ENCODE data around the gene SMARCC2. TPM values are rescaled to one million over a fixed set of nuclear protein-coding genes. Genes with fewer than 3 reads are reported as not detected.

SMARCC2 gene
- total and polyA plus RNA-seq, 11 donors = 21.4 to 83.5 (median 65.9) TPM

DNA sequence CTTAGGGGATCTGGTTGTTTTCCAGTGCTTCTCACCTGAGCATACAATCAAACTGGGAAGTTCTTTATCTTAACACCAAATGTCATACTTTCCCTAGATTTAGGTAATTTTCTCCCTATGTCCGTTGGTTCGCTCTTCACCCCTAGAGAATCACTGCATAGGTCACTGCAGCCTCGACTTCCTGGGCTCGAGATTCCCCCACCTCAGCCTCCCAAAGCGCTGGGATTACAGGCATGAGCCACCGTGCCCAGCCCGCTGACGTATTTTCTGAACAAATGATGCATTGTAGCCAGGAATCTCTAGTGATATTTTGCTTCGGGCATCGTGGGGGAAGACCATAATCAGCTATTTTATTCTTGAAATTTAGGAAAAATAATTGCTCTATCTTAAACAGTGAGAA is 74.0 kb downstream of the SMARCC2 start:
- ATAC-seq (no peak), DNase-seq (no peak)
- Histone ChIP-seq H3K4me3 (peak overlapping the region in 11 of 12 donors; percentile 66 to 95 (median 79)), H3K4me1 (peaks cover 0 to 30% (median 23%) of the 10 kb centered on the region in 12 donors), H3K27ac (peak overlapping the region; percentile 72 to 98 (median 93)), H3K36me3 (peaks cover 0 to 46% (median 37%) of the 10 kb centered on the region in 9 donors), H3K27me3 (no peaks in the 10 kb centered on the region), H3K9me3 (no peaks in the 10 kb centered on the region)
- intact Hi-C loops (cut with DNase I) = loop anchor here in 4 of 10 donors (5.0 to 10.0 kb wide), 5 partner anchors 42 to 202 kb away; partner anchors contain the start of genes MYL6 (in 3 of the 4), RPS26 (in 2 of the 4), SUOX (in 2 of the 4) and CNPY2 (in 1 of the 4)
- no peak for TF ChIP-seq POLR2A (IDR thresholded peaks at IDR 0.05)
- TF ChIP-seq, protein P1, sequence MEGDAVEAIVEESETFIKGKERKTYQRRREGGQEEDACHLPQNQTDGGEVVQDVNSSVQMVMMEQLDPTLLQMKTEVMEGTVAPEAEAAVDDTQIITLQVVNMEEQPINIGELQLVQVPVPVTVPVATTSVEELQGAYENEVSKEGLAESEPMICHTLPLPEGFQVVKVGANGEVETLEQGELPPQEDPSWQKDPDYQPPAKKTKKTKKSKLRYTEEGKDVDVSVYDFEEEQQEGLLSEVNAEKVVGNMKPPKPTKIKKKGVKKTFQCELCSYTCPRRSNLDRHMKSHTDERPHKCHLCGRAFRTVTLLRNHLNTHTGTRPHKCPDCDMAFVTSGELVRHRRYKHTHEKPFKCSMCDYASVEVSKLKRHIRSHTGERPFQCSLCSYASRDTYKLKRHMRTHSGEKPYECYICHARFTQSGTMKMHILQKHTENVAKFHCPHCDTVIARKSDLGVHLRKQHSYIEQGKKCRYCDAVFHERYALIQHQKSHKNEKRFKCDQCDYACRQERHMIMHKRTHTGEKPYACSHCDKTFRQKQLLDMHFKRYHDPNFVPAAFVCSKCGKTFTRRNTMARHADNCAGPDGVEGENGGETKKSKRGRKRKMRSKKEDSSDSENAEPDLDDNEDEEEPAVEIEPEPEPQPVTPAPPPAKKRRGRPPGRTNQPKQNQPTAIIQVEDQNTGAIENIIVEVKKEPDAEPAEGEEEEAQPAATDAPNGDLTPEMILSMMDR (IDR thresholded peaks at IDR 0.05) = no peak
- 29 to 52% (median 46%) methylated on average over 10 of the region's 10 CpGs for WGBS, 4 donors

DNA sequence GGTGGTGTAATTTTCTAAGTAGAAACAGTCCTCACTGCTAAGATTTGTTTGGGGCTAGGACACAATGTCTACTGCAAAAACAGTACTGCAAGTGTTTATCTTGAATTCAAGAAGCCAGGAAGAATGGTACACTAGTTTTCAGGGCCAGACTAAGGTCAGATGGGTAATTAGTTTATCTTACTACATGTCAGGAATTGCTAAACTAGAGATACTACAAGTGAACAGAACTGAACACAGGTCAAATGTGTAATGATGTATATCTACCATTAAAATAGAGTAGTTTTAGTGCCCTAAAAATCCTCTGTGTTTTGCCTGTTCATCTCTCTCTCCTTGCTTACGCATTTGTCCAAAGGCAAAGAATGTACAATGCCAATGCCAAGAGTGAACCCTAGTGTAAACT is 75.2 kb downstream of the SMARCC2 start:
- H3K4me3 ChIP-seq = no peak overlapping the region
- H3K27ac ChIP-seq = no peak overlapping the region
- intact Hi-C loops (cut with DNase I) = loop anchor here in 2 of 10 donors (5.0 to 10.0 kb wide), 2 partner anchors 69 to 377 kb away; partner anchors contain the start of gene RPS26 (in 1 of the 2)
- H3K27me3 ChIP-seq = no peaks in the 10 kb centered on the region
- ATAC-seq (no peak), DNase-seq (no peak)
- no peaks in the 10 kb centered on the region for H3K9me3 ChIP-seq
- peaks cover 0 to 19% (median 11%) of the 10 kb centered on the region in 12 donors for H3K4me1 ChIP-seq
- peaks cover 0 to 57% (median 49%) of the 10 kb centered on the region in 9 donors for H3K36me3 ChIP-seq
- TF ChIP-seq, protein P1 (IDR thresholded peaks at IDR 0.05) = no peak
- no peak for TF ChIP-seq POLR2A (IDR thresholded peaks at IDR 0.05)
- WGBS, 4 donors = 93 to 97% (median 95%) methylated on average over 1 of the region's 1 CpG

Other genes starting within 250 kb of the SMARCC2 start
- 1 to 10 TPM in 3 of 9 donors, under 1 TPM in 5, not detected in 1; 0.56 to 1.3 (median 0.73) TPM for gene PMEL, start 223.4 kb downstream of the SMARCC2 start, total RNA-seq
- gene PMEL, start 223.4 kb downstream of the SMARCC2 start, polyA plus RNA-seq = under 1 TPM; 0.23 to 0.49 TPM
- gene CDK2, start 222.7 kb downstream of the SMARCC2 start, total RNA-seq = 10 to 100 TPM in 6 of 9 donors, 1 to 10 TPM in 3; 3.7 to 16.7 (median 11.3) TPM
- gene CDK2, start 222.7 kb downstream of the SMARCC2 start, polyA plus RNA-seq = 10 to 100 TPM in 1 of 2 donors, 1 to 10 TPM in 1; 4.1 to 23.5 TPM
- 100 to 1,000 TPM in 8 of 9 donors, 10 to 100 TPM in 1; 97.5 to 135 (median 119) TPM for gene RAB5B, start 215.4 kb downstream of the SMARCC2 start, total RNA-seq
- 10 to 100 TPM; 57.5 to 86.5 TPM for gene RAB5B, start 215.4 kb downstream of the SMARCC2 start, polyA plus RNA-seq
- 10 to 100 TPM; 25.0 to 59.5 (median 32.0) TPM for gene SUOX, start 192.2 kb downstream of the SMARCC2 start, total RNA-seq
- gene SUOX, start 192.2 kb downstream of the SMARCC2 start, polyA plus RNA-seq = 10 to 100 TPM; 26.2 to 28.6 TPM
- 10 to 100 TPM in 1 of 9 donors, 1 to 10 TPM in 8; 4.3 to 10.3 (median 6.9) TPM for gene IKZF4, start 168.4 kb downstream of the SMARCC2 start, total RNA-seq
- gene IKZF4, start 168.4 kb downstream of the SMARCC2 start, polyA plus RNA-seq = 1 to 10 TPM; 2.6 to 3.2 TPM
- 100 to 1,000 TPM in 2 of 9 donors, 10 to 100 TPM in 7; 11.7 to 616 (median 23.2) TPM for gene RPS26, start 147.6 kb downstream of the SMARCC2 start, total RNA-seq
- gene RPS26, start 147.6 kb downstream of the SMARCC2 start, polyA plus RNA-seq = 1,000 to 10,000 TPM in 1 of 2 donors, 100 to 1,000 TPM in 1; 933 to 1,433 TPM
- gene ERBB3, start 109.3 kb downstream of the SMARCC2 start, total RNA-seq = 1 to 10 TPM in 8 of 9 donors, under 1 TPM in 1; 0.90 to 4.5 (median 1.8) TPM
- 1 to 10 TPM; 2.7 to 3.4 TPM for gene ERBB3, start 109.3 kb downstream of the SMARCC2 start, polyA plus RNA-seq
- gene PA2G4, start 84.9 kb downstream of the SMARCC2 start, total RNA-seq = 100 to 1,000 TPM in 1 of 9 donors, 10 to 100 TPM in 8; 66.0 to 105 (median 72.4) TPM
- 100 to 1,000 TPM in 1 of 2 donors, 10 to 100 TPM in 1; 62.4 to 187 TPM for gene PA2G4, start 84.9 kb downstream of the SMARCC2 start, polyA plus RNA-seq
- 1,000 to 10,000 TPM in 8 of 9 donors, 100 to 1,000 TPM in 1; 533 to 2,381 (median 1,999) TPM for gene RPL41, start 72.8 kb downstream of the SMARCC2 start, total RNA-seq
- 1,000 to 10,000 TPM in 1 of 2 donors, 100 to 1,000 TPM in 1; 752 to 4,466 TPM for gene RPL41, start 72.8 kb downstream of the SMARCC2 start, polyA plus RNA-seq
- gene ZC3H10, start 71.2 kb downstream of the SMARCC2 start, total RNA-seq = 1 to 10 TPM; 2.7 to 6.4 (median 4.9) TPM
- 1 to 10 TPM; 3.5 to 3.9 TPM for gene ZC3H10, start 71.2 kb downstream of the SMARCC2 start, polyA plus RNA-seq
- 10 to 100 TPM; 26.8 to 81.1 (median 43.4) TPM for gene ESYT1, start 61.2 kb downstream of the SMARCC2 start, total RNA-seq
- gene ESYT1, start 61.2 kb downstream of the SMARCC2 start, polyA plus RNA-seq = 10 to 100 TPM; 17.0 to 67.3 TPM
- 10 to 100 TPM; 30.1 to 55.2 (median 41.1) TPM for gene MYL6B, start 36.9 kb downstream of the SMARCC2 start, total RNA-seq
- 10 to 100 TPM; 27.5 to 65.9 TPM for gene MYL6B, start 36.9 kb downstream of the SMARCC2 start, polyA plus RNA-seq
- 100 to 1,000 TPM; 355 to 949 (median 613) TPM for gene MYL6, start 31.1 kb downstream of the SMARCC2 start, total RNA-seq
- 1,000 to 10,000 TPM in 1 of 2 donors, 100 to 1,000 TPM in 1; 745 to 1,383 TPM for gene MYL6, start 31.1 kb downstream of the SMARCC2 start, polyA plus RNA-seq
- gene RNF41, start 32.4 kb upstream of the SMARCC2 start, total RNA-seq = 10 to 100 TPM; 41.7 to 84.0 (median 53.3) TPM
- 10 to 100 TPM; 10.6 to 62.4 TPM for gene RNF41, start 32.4 kb upstream of the SMARCC2 start, polyA plus RNA-seq
- 10 to 100 TPM; 18.0 to 27.4 (median 20.7) TPM for gene NABP2, start 34.9 kb upstream of the SMARCC2 start, total RNA-seq
- 10 to 100 TPM; 14.8 to 30.1 TPM for gene NABP2, start 34.9 kb upstream of the SMARCC2 start, polyA plus RNA-seq
- gene SLC39A5, start 40.6 kb upstream of the SMARCC2 start, total RNA-seq = not detected
- under 1 TPM in 1 of 2 donors, not detected in 1; 0.12 TPM for gene SLC39A5, start 40.6 kb upstream of the SMARCC2 start, polyA plus RNA-seq
- 10 to 100 TPM; 19.3 to 40.6 (median 28.0) TPM for gene ANKRD52, start 68.9 kb upstream of the SMARCC2 start, total RNA-seq
- gene ANKRD52, start 68.9 kb upstream of the SMARCC2 start, polyA plus RNA-seq = 10 to 100 TPM; 12.2 to 36.7 TPM
- 100 to 1,000 TPM in 7 of 9 donors, 10 to 100 TPM in 2; 45.7 to 250 (median 129) TPM for gene COQ10A, start 77.5 kb upstream of the SMARCC2 start, total RNA-seq
- 100 to 1,000 TPM in 1 of 2 donors, 10 to 100 TPM in 1; 89.2 to 249 TPM for gene COQ10A, start 77.5 kb upstream of the SMARCC2 start, polyA plus RNA-seq
- gene CS, start 110.8 kb upstream of the SMARCC2 start, total RNA-seq = 100 to 1,000 TPM; 489 to 866 (median 662) TPM
- gene CS, start 110.8 kb upstream of the SMARCC2 start, polyA plus RNA-seq = 100 to 1,000 TPM; 165 to 291 TPM
- gene CNPY2, start 126.5 kb upstream of the SMARCC2 start, total RNA-seq = 10 to 100 TPM; 26.8 to 61.0 (median 35.6) TPM
- 10 to 100 TPM; 64.2 to 67.3 TPM for gene CNPY2, start 126.5 kb upstream of the SMARCC2 start, polyA plus RNA-seq
- 10 to 100 TPM; 12.3 to 43.8 (median 38.2) TPM for gene PAN2, start 144.5 kb upstream of the SMARCC2 start, total RNA-seq
- 10 to 100 TPM; 15.1 to 44.7 TPM for gene PAN2, start 144.5 kb upstream of the SMARCC2 start, polyA plus RNA-seq
- under 1 TPM in 1 of 9 donors, not detected in 8; 0.69 TPM for gene IL23A, start 149.4 kb upstream of the SMARCC2 start, total RNA-seq
- under 1 TPM in 1 of 2 donors, not detected in 1; 0.29 TPM for gene IL23A, start 149.4 kb upstream of the SMARCC2 start, polyA plus RNA-seq
- gene STAT2, start 170.6 kb upstream of the SMARCC2 start, total RNA-seq = 100 to 1,000 TPM in 1 of 9 donors, 10 to 100 TPM in 8; 31.4 to 150 (median 37.1) TPM
- 10 to 100 TPM; 23.1 to 26.2 TPM for gene STAT2, start 170.6 kb upstream of the SMARCC2 start, polyA plus RNA-seq
- not detected for gene APOF, start 173.4 kb upstream of the SMARCC2 start, total RNA-seq
- not detected for gene APOF, start 173.4 kb upstream of the SMARCC2 start, polyA plus RNA-seq

All from heart left ventricle (tissue), 16 donors.